DND-41 (cell line): ENCODE results near the gene TIAL1.

Experiments
- ATAC-seq: fragments of 200-7000 bp; cut with Tn5 transposase; 3 replicates; pipeline ENCODE4 v1.9.1; 2021; ENCODE audit warnings: low read depth; ENCODE audit not compliant: insufficient read depth
- DNase-seq: peaks from one replicate; pipeline ENCODE4 v3.0.0-alpha.2; 2020
- H2AFZ ChIP-seq: 2 replicates; pipeline ENCODE4 v1.6.0; 2012; ENCODE audit warnings: low read depth, low read length
- H3K27ac ChIP-seq: 2 replicates; pipeline ENCODE4 v1.5.1; 2012; ENCODE audit warnings: low read length, inconsistent platforms
- H3K27me3 ChIP-seq: fragments of 200-600 bp; sonication (generic); 2 replicates; pipeline ENCODE4 v1.6.0; 2012; ENCODE audit warnings: low read length, mild to moderate bottlenecking, inconsistent platforms; ENCODE audit not compliant: insufficient read depth, poor library complexity
- H3K36me3 ChIP-seq: 2 replicates; pipeline ENCODE4 v1.5.1; 2012; ENCODE audit warnings: low read length, inconsistent platforms; ENCODE audit not compliant: insufficient read depth
- H3K4me1 ChIP-seq: 2 replicates; pipeline ENCODE4 v1.5.1; 2012; ENCODE audit warnings: mild to moderate bottlenecking, low read length; ENCODE audit not compliant: insufficient read depth
- H3K4me2 ChIP-seq: 2 replicates; pipeline ENCODE4 v1.6.0; 2012; ENCODE audit warnings: mild to moderate bottlenecking, moderate library complexity, low read length, inconsistent platforms; ENCODE audit not compliant: insufficient read depth
- H3K4me3 ChIP-seq, 2 experiments: fragments of 200-600 bp in 1 of 2; shearing (Covaris generic) in 1 of 2; 2 replicates each; pipeline ENCODE4 v1.5.1; 2012 to 2016; ENCODE audit warnings: inconsistent platforms in 2 of 2, low read length in 2 of 2, mild to moderate bottlenecking in 2 of 2, low read depth in 1 of 2, moderate library complexity in 1 of 2
- H3K79me2 ChIP-seq: 2 replicates; pipeline ENCODE4 v1.6.0; 2012; ENCODE audit warnings: low read length, inconsistent platforms; ENCODE audit not compliant: insufficient read depth
- H3K9ac ChIP-seq: 2 replicates; pipeline ENCODE4 v1.6.0; 2012; ENCODE audit warnings: low read depth, mild to moderate bottlenecking, inconsistent platforms, low read length, moderate library complexity
- H3K9me3 ChIP-seq: 2 replicates; pipeline ENCODE4 v1.5.1; 2012; ENCODE audit warnings: low read length, moderate library complexity, mild to moderate bottlenecking, inconsistent platforms; ENCODE audit not compliant: insufficient read depth, severe bottlenecking
- H4K20me1 ChIP-seq: 2 replicates; pipeline ENCODE4 v1.6.0; 2012; ENCODE audit warnings: low read length; ENCODE audit not compliant: insufficient read depth
- EZH2 ChIP-seq: IDR thresholded peaks from 3 replicates; pipeline ENCODE4 v1.6.1; 2012; ENCODE audit warnings: borderline replicate concordance, low read depth, mild to moderate bottlenecking, moderate library complexity, low read length, inconsistent platforms; ENCODE audit not compliant: severe bottlenecking
- TF ChIP-seq, protein P1 (sequence below): IDR thresholded peaks from 2 replicates; pipeline ENCODE4 v1.5.1; 2012; ENCODE audit warnings: borderline replicate concordance, low read length, moderate library complexity, mild to moderate bottlenecking; ENCODE audit not compliant: poor library complexity, severe bottlenecking; ENCODE audit errors: extremely low read depth

TIAL1 gene

DNA sequence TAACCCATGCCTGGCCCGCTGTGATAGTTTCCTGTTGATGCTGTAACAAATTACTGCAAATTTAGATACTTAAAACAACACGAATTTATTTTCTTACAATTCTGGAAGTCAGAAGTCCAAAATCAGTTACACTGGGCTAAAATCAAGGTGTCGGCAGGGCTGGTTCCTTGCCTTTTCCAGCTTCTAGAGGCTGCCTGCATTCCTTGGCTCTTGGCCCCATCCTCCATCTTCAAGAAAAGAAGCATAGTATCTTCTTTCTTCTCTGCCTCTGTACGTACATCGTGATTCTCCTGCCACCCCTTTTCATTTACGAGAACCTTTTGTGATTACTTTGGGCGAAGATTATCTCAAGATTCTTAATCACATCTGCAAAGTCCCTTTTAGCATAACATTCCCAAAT is 1.6 kb upstream of the TIAL1 start:
- H3K79me2 ChIP-seq: peaks cover 43% of the 10 kb centered on the region
- no peaks in the 10 kb centered on the region for H3K9me3 ChIP-seq
- ATAC-seq (no peak), DNase-seq (no peak)
- H3K4me2 ChIP-seq: no peak overlapping the region; the same call in 1 of the 2 replicates
- no peak for TF ChIP-seq EZH2
- TF ChIP-seq, protein P1, sequence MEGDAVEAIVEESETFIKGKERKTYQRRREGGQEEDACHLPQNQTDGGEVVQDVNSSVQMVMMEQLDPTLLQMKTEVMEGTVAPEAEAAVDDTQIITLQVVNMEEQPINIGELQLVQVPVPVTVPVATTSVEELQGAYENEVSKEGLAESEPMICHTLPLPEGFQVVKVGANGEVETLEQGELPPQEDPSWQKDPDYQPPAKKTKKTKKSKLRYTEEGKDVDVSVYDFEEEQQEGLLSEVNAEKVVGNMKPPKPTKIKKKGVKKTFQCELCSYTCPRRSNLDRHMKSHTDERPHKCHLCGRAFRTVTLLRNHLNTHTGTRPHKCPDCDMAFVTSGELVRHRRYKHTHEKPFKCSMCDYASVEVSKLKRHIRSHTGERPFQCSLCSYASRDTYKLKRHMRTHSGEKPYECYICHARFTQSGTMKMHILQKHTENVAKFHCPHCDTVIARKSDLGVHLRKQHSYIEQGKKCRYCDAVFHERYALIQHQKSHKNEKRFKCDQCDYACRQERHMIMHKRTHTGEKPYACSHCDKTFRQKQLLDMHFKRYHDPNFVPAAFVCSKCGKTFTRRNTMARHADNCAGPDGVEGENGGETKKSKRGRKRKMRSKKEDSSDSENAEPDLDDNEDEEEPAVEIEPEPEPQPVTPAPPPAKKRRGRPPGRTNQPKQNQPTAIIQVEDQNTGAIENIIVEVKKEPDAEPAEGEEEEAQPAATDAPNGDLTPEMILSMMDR: no peak
- peaks cover 24% of the 10 kb centered on the region for H4K20me1 ChIP-seq
- no peak overlapping the region for H2AFZ ChIP-seq
- H3K4me1 ChIP-seq: peaks cover 30% of the 10 kb centered on the region
- H3K9ac ChIP-seq: no peak overlapping the region
- H3K27ac ChIP-seq: no peak overlapping the region
- H3K27me3 ChIP-seq: no peaks in the 10 kb centered on the region
- H3K36me3 ChIP-seq: peaks cover 18% of the 10 kb centered on the region
- H3K4me3 ChIP-seq: no peak overlapping the region

DNA sequence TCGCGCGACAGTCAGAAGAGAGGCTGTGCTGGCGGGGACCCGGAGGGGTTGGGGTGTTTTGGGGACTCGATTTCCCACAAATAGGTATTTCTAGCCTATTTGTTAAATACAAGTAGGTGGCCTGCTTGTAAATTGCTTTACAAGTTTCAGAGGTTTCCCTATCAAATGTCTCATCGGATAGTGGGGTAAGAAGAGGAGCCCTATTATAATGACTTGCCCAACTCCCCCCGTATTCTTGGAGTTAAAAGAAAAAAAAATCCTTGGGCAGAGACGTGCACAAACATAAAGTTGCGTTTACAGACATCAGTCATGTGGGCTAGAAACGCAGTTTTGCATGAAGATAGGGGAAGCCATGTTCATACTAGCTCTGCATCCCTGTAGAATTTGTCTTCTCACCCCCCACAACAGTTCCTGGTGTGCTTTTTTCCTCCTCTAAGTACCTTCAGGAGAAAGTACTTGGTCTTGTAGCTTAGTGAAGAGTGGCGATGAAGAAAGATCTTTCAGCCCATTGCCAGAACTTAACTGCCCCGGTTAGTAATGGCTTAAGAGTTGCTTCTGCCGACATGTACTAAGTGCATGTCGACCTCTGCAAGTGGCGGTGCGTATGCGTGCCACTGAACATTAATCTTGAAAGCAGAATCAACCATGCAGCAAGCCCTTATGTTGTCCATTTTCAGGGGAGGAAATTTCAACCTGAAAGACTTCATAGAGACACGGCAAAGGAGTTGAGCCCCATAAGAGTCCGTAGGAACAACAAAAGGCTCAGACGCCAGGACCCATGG is 832 bp upstream of the TIAL1 start:
- H3K9me3 ChIP-seq: no peaks in the 10 kb centered on the region
- H3K4me1 ChIP-seq: peaks cover 38% of the 10 kb centered on the region
- H3K36me3 ChIP-seq: peaks cover 24% of the 10 kb centered on the region
- TF ChIP-seq EZH2: no peak
- TF ChIP-seq, protein P1: no peak
- H3K27me3 ChIP-seq: no peaks in the 10 kb centered on the region
- H3K9ac ChIP-seq: peak overlapping the region; percentile 95
- H3K4me3 ChIP-seq: peak overlapping the region; percentile 79 to 93
- H2AFZ ChIP-seq: peak overlapping the region; percentile 91
- H3K79me2 ChIP-seq: peaks cover 51% of the 10 kb centered on the region
- ATAC-seq (no peak), DNase-seq (no peak)
- H3K27ac ChIP-seq: peak overlapping the region; percentile 97
- H4K20me1 ChIP-seq: peaks cover 32% of the 10 kb centered on the region
- peak overlapping the region; percentile 75 for H3K4me2 ChIP-seq

DNA sequence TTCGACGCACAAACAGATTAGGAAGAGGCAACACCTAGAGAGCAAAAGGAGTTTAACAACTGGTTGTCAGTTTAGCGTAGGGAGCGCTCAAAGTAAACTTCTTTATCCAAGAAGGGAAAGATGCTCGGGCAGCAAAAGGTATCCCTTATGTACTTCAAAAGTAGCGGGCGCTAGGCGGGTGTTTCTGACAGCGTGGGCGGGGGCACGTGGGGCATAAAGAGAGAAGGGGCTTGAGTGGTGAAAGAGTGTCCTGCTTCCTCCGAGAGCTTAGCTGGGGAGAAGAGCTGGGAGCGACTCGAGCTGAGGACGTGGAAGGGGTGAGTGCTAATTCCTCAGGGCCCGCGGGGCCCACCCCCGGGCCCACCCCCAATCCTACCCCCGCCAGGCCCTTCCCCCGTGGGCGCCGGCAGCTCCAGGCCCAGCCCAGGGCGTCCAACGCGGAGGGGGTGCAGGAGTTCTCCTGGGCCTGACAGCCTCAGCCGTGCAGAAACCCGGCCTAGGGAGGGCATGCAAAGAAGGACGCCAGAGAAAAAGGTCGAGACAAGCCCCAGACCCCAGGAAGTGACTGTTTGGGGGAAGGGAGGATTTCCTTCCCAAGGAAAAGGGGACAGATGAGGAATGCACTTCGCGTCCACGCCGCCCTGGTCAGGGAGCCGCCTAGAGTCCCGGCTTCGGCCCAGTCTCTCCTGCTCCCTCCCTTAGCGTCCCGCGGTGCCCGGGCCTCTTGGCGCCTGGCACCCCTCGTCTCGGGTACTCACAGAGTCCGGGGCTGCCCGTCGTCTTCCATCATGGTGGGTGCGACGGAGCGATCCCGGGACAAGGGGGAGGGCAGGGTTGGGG is 868 bp downstream of the TIAL1 start:
- ATAC-seq (peak; percentile 29), DNase-seq (peak; percentile 54)
- Histone ChIP-seq H3K9ac (peak overlapping the region; percentile 95), H3K4me1 (peaks cover 44% of the 10 kb centered on the region), H3K27ac (peak overlapping the region; percentile 97), H3K4me2 (peak overlapping the region; percentile 75), H3K4me3 (peak overlapping the region; percentile 79 to 93), H2AFZ (peak overlapping the region; percentile 86), H3K27me3 (no peaks in the 10 kb centered on the region), H3K79me2 (peaks cover 68% of the 10 kb centered on the region), H3K36me3 (peaks cover 33% of the 10 kb centered on the region), H3K9me3 (no peaks in the 10 kb centered on the region), H4K20me1 (peaks cover 38% of the 10 kb centered on the region)
- TF ChIP-seq EZH2: no peak
- TF ChIP-seq, protein P1: peak; percentile 2
